Endothelial cell of umbilical vein (primary cell): ENCODE data around the gene CYP39A1. TPM values are rescaled to one million over a fixed set of nuclear protein-coding genes. Genes with fewer than 3 reads are reported as not detected.

Experiments used
- BruUV-seq: library from RNA; stranded (reverse); fragments of 400-500 nt; replicated peaks from 2 replicates; lab custom pipeline; 2021; lab: Mats Ljungman, UMichigan
- CTCF ChIA-PET: fragments of 300-600, 350-600 bp; sonication (Branson Sonifier 250); formaldehyde crosslinking; loops from one replicate; lab custom pipeline; 2021; ENCODE audit warnings: antibody characterized with exemption, inconsistent platforms; lab: Charles Lee
- POLR2A ChIA-PET: fragments of 300-600, 350-600 bp; sonication (Branson Sonifier 250); formaldehyde crosslinking; loops from one replicate; lab custom pipeline; 2021; ENCODE audit warnings: antibody characterized with exemption, inconsistent platforms; lab: Charles Lee
- DNase-seq: peaks from one replicate; pipeline ENCODE4 v3.0.0-alpha.2; 2011; ENCODE audit warnings: low read depth, low spot score
- FAIRE-seq: peaks from 2 replicates; lab custom pipeline; 2011; peaks lifted over from hg19 to GRCh38; lab: Jason Lieb, UNC
- H2AFZ ChIP-seq: 2 replicates; pipeline ENCODE4 v1.6.0; 2012; ENCODE audit warnings: low read depth, low read length, control low read depth, inconsistent platforms
- H3K27ac ChIP-seq: 2 replicates; pipeline ENCODE4 v1.5.1; 2011; ENCODE audit warnings: low read depth, mild to moderate bottlenecking, control low read depth, low read length, moderate library complexity; ENCODE audit not compliant: insufficient read depth
- H3K27me3 ChIP-seq, 2 experiments: 2 replicates each; pipeline versions ENCODE4 v1.6.0 to v1.6.1; 2011; ENCODE audit warnings: low read length in 2 of 2, mixed read lengths in 1 of 2; ENCODE audit not compliant: control insufficient read depth in 2 of 2, insufficient read depth in 2 of 2
- H3K36me3 ChIP-seq, 2 experiments: 2 replicates in 1 of 2; 3 replicates in 1 of 2; pipeline ENCODE4 v1.5.1; 2011; ENCODE audit warnings: low read length in 2 of 2, mild to moderate bottlenecking in 1 of 2, moderate library complexity in 1 of 2; ENCODE audit not compliant: control insufficient read depth in 2 of 2, insufficient read depth in 2 of 2; ENCODE audit errors: extremely low read depth in 1 of 2
- H3K4me1 ChIP-seq: 3 replicates; pipeline ENCODE4 v1.5.1; 2011; ENCODE audit warnings: mild to moderate bottlenecking, low read length; ENCODE audit not compliant: control insufficient read depth, insufficient read depth; ENCODE audit errors: extremely low read depth
- H3K4me2 ChIP-seq: 2 replicates; pipeline ENCODE4 v1.6.1; 2011; ENCODE audit warnings: low read length, control low read depth, mixed read lengths; ENCODE audit not compliant: insufficient read depth
- H3K4me3 ChIP-seq, 3 experiments: fragments of 200-600 bp in 1 of 3; sonication (generic), shearing (Covaris generic) in 1 of 3; replicated peaks in 1 of 3; 2 replicates each; pipeline ENCODE4 v1.5.1; 2011 to 2016; ENCODE audit warnings: control low read depth in 3 of 3, low read length in 3 of 3, mild to moderate bottlenecking in 2 of 3, inconsistent platforms in 1 of 3, low read depth in 1 of 3, moderate library complexity in 1 of 3; ENCODE audit not compliant: insufficient read depth in 1 of 3
- H3K79me2 ChIP-seq: 2 replicates; pipeline ENCODE4 v1.6.0; 2012; ENCODE audit warnings: low read length, inconsistent platforms; ENCODE audit not compliant: control insufficient read depth, insufficient read depth
- H3K9ac ChIP-seq: replicated peaks from 2 replicates; pipeline ENCODE3; 2011; ENCODE audit warnings: low read length, control low read depth; ENCODE audit not compliant: insufficient read depth; ENCODE audit errors: extremely low read depth
- H3K9me1 ChIP-seq: replicated peaks from 3 replicates; pipeline ENCODE4 v1.6.0; 2011; ENCODE audit warnings: mild to moderate bottlenecking, low read length; ENCODE audit not compliant: control insufficient read depth, insufficient read depth; ENCODE audit errors: extremely low read depth
- H3K9me3 ChIP-seq: replicated peaks from 2 replicates; pipeline ENCODE4 v1.5.1; 2012; ENCODE audit warnings: low read length, inconsistent platforms; ENCODE audit not compliant: control insufficient read depth, insufficient read depth
- H4K20me1 ChIP-seq: replicated peaks from 2 replicates; pipeline ENCODE3; 2011; ENCODE audit warnings: mild to moderate bottlenecking, low read length; ENCODE audit not compliant: control insufficient read depth, insufficient read depth; ENCODE audit errors: extremely low read depth
- EZH2 ChIP-seq: IDR thresholded peaks from 2 replicates; pipeline ENCODE4 v1.6.1; 2012; ENCODE audit warnings: borderline replicate concordance, low read depth, mild to moderate bottlenecking, moderate library complexity, low read length, inconsistent platforms; ENCODE audit not compliant: severe bottlenecking
- GATA2 ChIP-seq: IDR thresholded peaks from 2 replicates; pipeline ENCODE4 v1.7.0; 2011; ENCODE audit warnings: low read depth, mild to moderate bottlenecking, moderate library complexity, mixed read lengths, low read length; ENCODE audit not compliant: insufficient read length, insufficient read depth
- JUN ChIP-seq: IDR thresholded peaks from 2 replicates; pipeline ENCODE4 v1.6.1; 2011; ENCODE audit warnings: borderline replicate concordance, low read depth; ENCODE audit not compliant: insufficient read length, insufficient read depth
- MYC ChIP-seq: IDR thresholded peaks from one replicate; pipeline ENCODE4 v1.6.1; 2011; ENCODE audit warnings: mild to moderate bottlenecking, low read depth, low read length
- POLR2AphosphoS5 ChIP-seq: IDR thresholded peaks from 2 replicates; pipeline ENCODE4 v1.6.1; 2012; ENCODE audit warnings: low read depth, mild to moderate bottlenecking, control low read depth, low read length, moderate library complexity; ENCODE audit not compliant: insufficient read depth
- dilution Hi-C: fragments of 300-500 bp; cut with MboI; formaldehyde crosslinking; loops from one replicate; pipeline ENCODE4 v1.15.0; 2019; ENCODE audit warnings: low sequenced_read_pairs; ENCODE audit not compliant: extremely low pct_ligation_motif_present
- intact Hi-C: fragments of 100-400 bp; cut with micrococcal nuclease; formaldehyde crosslinking; loops from one replicate; pipeline ENCODE4 v1.10.0; 2022
- polyA plus RNA-seq, 4 experiments: library from polyadenylated mRNA; depleted of rRNA in 3 of 4; stranded (reverse) in 3 of 4; unstranded in 1 of 4; fragments of >200 nt; gene quantifications; 2 replicates each; pipeline versions ENCODE4 v1.2.1 to v1.2.3, GENCODE V29; 2011 to 2012; ENCODE audit warnings: missing spikeins in 1 of 4
- total RNA-seq: library from RNA; stranded (reverse); gene quantifications from 2 replicates; pipeline ENCODE4 v1.2.3, GENCODE V29; 2021
- TF ChIP-seq, protein P1 (sequence below): IDR thresholded peaks from 2 replicates; pipeline ENCODE4 v1.6.1; 2011; ENCODE audit not compliant: insufficient read depth, insufficient read length
- TF ChIP-seq, protein P2 (sequence below), 2 donors: IDR thresholded peaks; 1 replicate in 1 of 2; 2 replicates in 1 of 2; pipeline ENCODE4 v1.5.1; 2011; ENCODE audit warnings: low read length in 2 of 2, mild to moderate bottlenecking in 2 of 2, moderate library complexity in 2 of 2, control low read depth in 1 of 2, inconsistent platforms in 1 of 2, low read depth in 1 of 2; ENCODE audit not compliant: insufficient read depth in 1 of 2; ENCODE audit errors: extremely low read depth in 1 of 2

CYP39A1 gene
- total and polyA plus RNA-seq, 2 donors (not counting 3 experiments of a cell fraction or from before 2014, with no cell fraction given) = not detected

DNA sequence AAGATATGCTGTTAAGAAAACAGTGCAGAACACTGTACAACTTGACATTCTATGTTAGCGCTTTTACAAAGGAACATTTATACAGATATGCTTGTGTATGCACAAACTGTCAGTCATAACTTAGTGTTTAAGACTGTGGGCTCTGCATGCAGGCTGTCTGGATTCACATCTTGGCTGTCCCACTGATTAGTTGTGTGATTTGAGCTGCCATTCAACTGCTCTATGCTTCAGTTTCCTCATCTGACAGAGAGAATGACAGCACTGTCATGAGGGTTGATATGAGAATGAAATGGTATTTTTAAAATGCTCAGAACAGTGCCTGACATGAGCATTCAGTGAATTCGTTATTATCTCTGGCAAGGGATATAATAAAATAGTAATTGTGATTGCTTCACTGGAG, 8.9 kb upstream of the CYP39A1 start:
- H3K79me2 ChIP-seq = no peaks in the 10 kb centered on the region
- FAIRE-seq (no peak), DNase-seq (no peak)
- H3K9me1 ChIP-seq = no peaks in the 10 kb centered on the region
- intact Hi-C loops = no loop called here
- no peaks in the 10 kb centered on the region for H4K20me1 ChIP-seq
- no peak overlapping the region for H3K9ac ChIP-seq
- ChIA-PET POLR2A (no interaction called here), CTCF (no interaction called here)
- H3K36me3 ChIP-seq = no peaks in the 10 kb centered on the region
- no peaks in the 10 kb centered on the region for H3K27me3 ChIP-seq
- H3K9me3 ChIP-seq = no peaks in the 10 kb centered on the region
- H2AFZ ChIP-seq = no peak overlapping the region
- H3K27ac ChIP-seq = no peak overlapping the region
- H3K4me1 ChIP-seq = no peaks in the 10 kb centered on the region
- BruUV-seq = no TSS peak
- dilution Hi-C loops = no loop called here
- TF ChIP-seq MYC (no peak), EZH2 (no peak), POLR2AphosphoS5 (no peak), GATA2 (no peak), JUN (no peak)
- TF ChIP-seq, protein P1, sequence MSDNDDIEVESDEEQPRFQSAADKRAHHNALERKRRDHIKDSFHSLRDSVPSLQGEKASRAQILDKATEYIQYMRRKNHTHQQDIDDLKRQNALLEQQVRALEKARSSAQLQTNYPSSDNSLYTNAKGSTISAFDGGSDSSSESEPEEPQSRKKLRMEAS = no peak
- TF ChIP-seq, protein P2, sequence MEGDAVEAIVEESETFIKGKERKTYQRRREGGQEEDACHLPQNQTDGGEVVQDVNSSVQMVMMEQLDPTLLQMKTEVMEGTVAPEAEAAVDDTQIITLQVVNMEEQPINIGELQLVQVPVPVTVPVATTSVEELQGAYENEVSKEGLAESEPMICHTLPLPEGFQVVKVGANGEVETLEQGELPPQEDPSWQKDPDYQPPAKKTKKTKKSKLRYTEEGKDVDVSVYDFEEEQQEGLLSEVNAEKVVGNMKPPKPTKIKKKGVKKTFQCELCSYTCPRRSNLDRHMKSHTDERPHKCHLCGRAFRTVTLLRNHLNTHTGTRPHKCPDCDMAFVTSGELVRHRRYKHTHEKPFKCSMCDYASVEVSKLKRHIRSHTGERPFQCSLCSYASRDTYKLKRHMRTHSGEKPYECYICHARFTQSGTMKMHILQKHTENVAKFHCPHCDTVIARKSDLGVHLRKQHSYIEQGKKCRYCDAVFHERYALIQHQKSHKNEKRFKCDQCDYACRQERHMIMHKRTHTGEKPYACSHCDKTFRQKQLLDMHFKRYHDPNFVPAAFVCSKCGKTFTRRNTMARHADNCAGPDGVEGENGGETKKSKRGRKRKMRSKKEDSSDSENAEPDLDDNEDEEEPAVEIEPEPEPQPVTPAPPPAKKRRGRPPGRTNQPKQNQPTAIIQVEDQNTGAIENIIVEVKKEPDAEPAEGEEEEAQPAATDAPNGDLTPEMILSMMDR (IDR thresholded peaks at IDR 0.05; ENCODE audit: extremely low read depth in 1 of 2, insufficient read depth in 1 of 2, low read depth in 1 of 2, low read length in 2 of 2) = no peak
- H3K4me3 ChIP-seq = no peak overlapping the region
- H3K4me2 ChIP-seq = no peak overlapping the region
